Lung (tissue), 12 donors: ENCODE results near the gene VCL. TPM values are rescaled to one million over a fixed set of nuclear protein-coding genes. Genes with fewer than 3 reads are reported as not detected.

ENCODE experiments used
- ATAC-seq: fragments of 200-7000 bp; cut with Tn5 transposase; one replicate; pipeline ENCODE4 v1.9.1; 2020; ENCODE audit warnings: moderate number of reproducible peaks; ENCODE audit not compliant: insufficient read depth, low FRiP score
- DNase-seq, 3 donors: peaks; one replicate each; pipeline ENCODE4 v3.0.0-alpha.2; 2013 to 2017
- H3K27ac ChIP-seq, 2 donors: one replicate each; pipeline ENCODE4 v1.5.1; 2013; ENCODE audit warnings: mild to moderate bottlenecking in 2 of 2, moderate library complexity in 2 of 2, control low read depth in 1 of 2, inconsistent platforms in 1 of 2, low read depth in 1 of 2, low read length in 1 of 2
- H3K27me3 ChIP-seq, 3 donors: one replicate each; pipeline ENCODE4 v1.5.1; 2013; ENCODE audit warnings: low read length in 2 of 3; ENCODE audit not compliant: control insufficient read depth in 3 of 3, insufficient read depth in 3 of 3
- H3K36me3 ChIP-seq, 4 donors: one replicate each; pipeline ENCODE4 v1.5.1; 2013; ENCODE audit warnings: low read length in 4 of 4, mild to moderate bottlenecking in 1 of 4, moderate library complexity in 1 of 4; ENCODE audit not compliant: control insufficient read depth in 4 of 4, insufficient read depth in 4 of 4
- H3K4me1 ChIP-seq, 5 donors: one replicate each; pipeline ENCODE4 v1.5.1; 2013; ENCODE audit warnings: low read length in 5 of 5, mild to moderate bottlenecking in 2 of 5, moderate library complexity in 1 of 5; ENCODE audit not compliant: control insufficient read depth in 5 of 5, insufficient read depth in 5 of 5
- H3K4me3 ChIP-seq: one replicate; pipeline ENCODE4 v1.5.1; 2013; ENCODE audit warnings: mild to moderate bottlenecking, control low read depth, moderate library complexity
- H3K9ac ChIP-seq, 2 donors: one replicate each; pipeline ENCODE4 v1.5.1; 2013; ENCODE audit warnings: low read length in 2 of 2, control low read depth in 1 of 2; ENCODE audit not compliant: insufficient read depth in 1 of 2
- H3K9me3 ChIP-seq, 4 donors: one replicate each; pipeline ENCODE4 v1.5.1; 2013; ENCODE audit warnings: low read length in 3 of 4, mild to moderate bottlenecking in 1 of 4, moderate library complexity in 1 of 4; ENCODE audit not compliant: control insufficient read depth in 4 of 4, insufficient read depth in 3 of 4
- WGBS, 2 donors: extraction: QIAGEN DNeasy Blood & Tissue Kit; methylation state at CpG; one replicate each; pipeline ENCODE4 v1.1.7; 2013; 5-methylcytosine and 5-hydroxymethylcytosine counted together
- polyA plus RNA-seq, 2 donors: library from polyadenylated mRNA; stranded (reverse); fragments of 200-250 nt; gene quantifications; one replicate each; pipeline ENCODE4 v1.2.1, GENCODE V29; 2013
- total RNA-seq, 2 donors: library from RNA; depleted of rRNA in 1 of 2; stranded (reverse); fragments of >200 nt in 1 of 2; gene quantifications; one replicate each; pipeline ENCODE4 v1.2.1, GENCODE V29; 2014 to 2021
- TF ChIP-seq, protein P1 (sequence below): IDR thresholded peaks from 2 replicates; pipeline ENCODE4 v1.5.1; 2012; ENCODE audit warnings: mild to moderate bottlenecking; ENCODE audit errors: control extremely low read depth, extremely low read depth
- donor health status: control.
- donor health status: control.
- donor health status: Bipolar disorder and iron deficiency.
- donor health status: healthy.
- donor health status: DM: yes; HTN: yes; CAD: no.

Gene VCL
- total and polyA plus RNA-seq, 4 donors: 24.5 to 181 (median 86.3) TPM

- TF ChIP-seq, protein P1, sequence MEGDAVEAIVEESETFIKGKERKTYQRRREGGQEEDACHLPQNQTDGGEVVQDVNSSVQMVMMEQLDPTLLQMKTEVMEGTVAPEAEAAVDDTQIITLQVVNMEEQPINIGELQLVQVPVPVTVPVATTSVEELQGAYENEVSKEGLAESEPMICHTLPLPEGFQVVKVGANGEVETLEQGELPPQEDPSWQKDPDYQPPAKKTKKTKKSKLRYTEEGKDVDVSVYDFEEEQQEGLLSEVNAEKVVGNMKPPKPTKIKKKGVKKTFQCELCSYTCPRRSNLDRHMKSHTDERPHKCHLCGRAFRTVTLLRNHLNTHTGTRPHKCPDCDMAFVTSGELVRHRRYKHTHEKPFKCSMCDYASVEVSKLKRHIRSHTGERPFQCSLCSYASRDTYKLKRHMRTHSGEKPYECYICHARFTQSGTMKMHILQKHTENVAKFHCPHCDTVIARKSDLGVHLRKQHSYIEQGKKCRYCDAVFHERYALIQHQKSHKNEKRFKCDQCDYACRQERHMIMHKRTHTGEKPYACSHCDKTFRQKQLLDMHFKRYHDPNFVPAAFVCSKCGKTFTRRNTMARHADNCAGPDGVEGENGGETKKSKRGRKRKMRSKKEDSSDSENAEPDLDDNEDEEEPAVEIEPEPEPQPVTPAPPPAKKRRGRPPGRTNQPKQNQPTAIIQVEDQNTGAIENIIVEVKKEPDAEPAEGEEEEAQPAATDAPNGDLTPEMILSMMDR: no peak
- Histone ChIP-seq H3K9ac (no peak overlapping the region), H3K27ac (no peak overlapping the region), H3K4me3 (no peak overlapping the region), H3K9me3 (no peaks in the 10 kb centered on the region), H3K4me1 (no peaks in the 10 kb centered on the region), H3K27me3 (no peaks in the 10 kb centered on the region), H3K36me3 (peaks cover 41 to 64% (median 53%) of the 10 kb centered on the region in 4 donors)
- WGBS, 2 donors: 93 to 94% methylated on average over 3 of the region's 3 CpGs
- ATAC-seq: no peak
- no peak for DNase-seq
Observed at GRCh38 chr10:74099420-74099819, 101.5 kb downstream of the VCL start.

GRCh38 chr10:74099836-74100235, 101.9 kb downstream of the VCL start:
- WGBS, 2 donors: 95 to 96% methylated on average over 3 of the region's 3 CpGs
- H3K36me3 ChIP-seq: peaks cover 42 to 65% (median 51%) of the 10 kb centered on the region in 4 donors
- TF ChIP-seq, protein P1: no peak

GRCh38 chr10:74103560-74104258, 105.8 kb downstream of the VCL start:
- peak in 1 of 3 donors; percentile 27 for DNase-seq

More at GRCh38 chr10:74099836-74100235, 101.9 kb downstream of the VCL start:
- no peak overlapping the region for H3K4me3 ChIP-seq
- no peaks in the 10 kb centered on the region for H3K9me3 ChIP-seq
- H3K27me3 ChIP-seq: no peaks in the 10 kb centered on the region
- H3K27ac ChIP-seq: no peak overlapping the region
- H3K9ac ChIP-seq: no peak overlapping the region
- no peak for DNase-seq
- no peak for ATAC-seq
- no peaks in the 10 kb centered on the region for H3K4me1 ChIP-seq

More at GRCh38 chr10:74103560-74104258, 105.8 kb downstream of the VCL start:
- H3K36me3 ChIP-seq: peaks cover 36 to 64% (median 53%) of the 10 kb centered on the region in 4 donors
- no peak overlapping the region for H3K9ac ChIP-seq
- H3K9me3 ChIP-seq: no peaks in the 10 kb centered on the region
- H3K4me3 ChIP-seq: no peak overlapping the region
- H3K27ac ChIP-seq: no peak overlapping the region
- H3K27me3 ChIP-seq: no peaks in the 10 kb centered on the region
- H3K4me1 ChIP-seq: peaks cover 0 to 1% (median 0%) of the 10 kb centered on the region in 5 donors
- ATAC-seq: no peak
- TF ChIP-seq, protein P1: no peak
- WGBS, 2 donors: 94 to 95% methylated on average over 11 of the region's 11 CpGs
